ENCODE data around the gene SLC52A3. TPM values are rescaled to one million over a fixed set of nuclear protein-coding genes. Genes with fewer than 3 reads are reported as not detected.

SLC52A3 gene
- total RNA-seq, 4 donors from 2014 or later = 0.33 to 0.66 (median 0.45) TPM

- no peak for TF ChIP-seq CTCF (IDR thresholded peaks at IDR 0.05; ENCODE audit: low read depth)
Observed at GRCh38 chr20:774016-774659, 5.8 kb upstream of the SLC52A3 start.

GRCh38 chr20:772806-773205, 4.5 kb upstream of the SLC52A3 start:
- no peak for TF ChIP-seq CTCF (IDR thresholded peaks at IDR 0.05; ENCODE audit: low read depth)

GRCh38 chr20:771741-772464, 3.6 kb upstream of the SLC52A3 start:
- TF ChIP-seq CTCF (IDR thresholded peaks at IDR 0.05; ENCODE audit: low read depth) = no peak

- no peak for TF ChIP-seq CTCF (IDR thresholded peaks at IDR 0.05; ENCODE audit: low read depth)
Observed at GRCh38 chr20:770691-771090, 2.4 kb upstream of the SLC52A3 start.

GRCh38 chr20:766906-767305, 1.4 kb downstream of the SLC52A3 start:
- TF ChIP-seq CTCF (IDR thresholded peaks at IDR 0.05; ENCODE audit: low read depth) = no peak

- TF ChIP-seq CTCF (IDR thresholded peaks at IDR 0.05; ENCODE audit: low read depth) = no peak
Observed at GRCh38 chr20:764255-764654, 4.0 kb downstream of the SLC52A3 start.

GRCh38 chr20:761418-762381, 6.6 kb downstream of the SLC52A3 start:
- TF ChIP-seq CTCF (IDR thresholded peaks at IDR 0.05; ENCODE audit: low read depth) = no peak
